ENCODE measurements around the gene AKT3.

GRCh38 chr1:243557866-243558265 lies 292.2 kb downstream of the AKT3 start:
- TF ChIP-seq, protein P1, sequence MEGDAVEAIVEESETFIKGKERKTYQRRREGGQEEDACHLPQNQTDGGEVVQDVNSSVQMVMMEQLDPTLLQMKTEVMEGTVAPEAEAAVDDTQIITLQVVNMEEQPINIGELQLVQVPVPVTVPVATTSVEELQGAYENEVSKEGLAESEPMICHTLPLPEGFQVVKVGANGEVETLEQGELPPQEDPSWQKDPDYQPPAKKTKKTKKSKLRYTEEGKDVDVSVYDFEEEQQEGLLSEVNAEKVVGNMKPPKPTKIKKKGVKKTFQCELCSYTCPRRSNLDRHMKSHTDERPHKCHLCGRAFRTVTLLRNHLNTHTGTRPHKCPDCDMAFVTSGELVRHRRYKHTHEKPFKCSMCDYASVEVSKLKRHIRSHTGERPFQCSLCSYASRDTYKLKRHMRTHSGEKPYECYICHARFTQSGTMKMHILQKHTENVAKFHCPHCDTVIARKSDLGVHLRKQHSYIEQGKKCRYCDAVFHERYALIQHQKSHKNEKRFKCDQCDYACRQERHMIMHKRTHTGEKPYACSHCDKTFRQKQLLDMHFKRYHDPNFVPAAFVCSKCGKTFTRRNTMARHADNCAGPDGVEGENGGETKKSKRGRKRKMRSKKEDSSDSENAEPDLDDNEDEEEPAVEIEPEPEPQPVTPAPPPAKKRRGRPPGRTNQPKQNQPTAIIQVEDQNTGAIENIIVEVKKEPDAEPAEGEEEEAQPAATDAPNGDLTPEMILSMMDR (IDR thresholded peaks at IDR 0.05) = no peak
- TF ChIP-seq POLR2A (IDR thresholded peaks at IDR 0.05) = no peak

Measured in heart left ventricle (tissue), 13 donors.